ENCODE data around the gene ZNF444. TPM values are rescaled to one million over a fixed set of nuclear protein-coding genes. Genes with fewer than 3 reads are reported as not detected.
"Not testable (repeated sequence)": the region's sequence is repeated elsewhere in the genome, so short reads cannot be mapped to it uniquely, and the experiment has no call there.

The ZNF444 gene
- total and polyA plus RNA-seq, 2 donors (not counting 1 experiment from before 2014, with no cell fraction given), result 24.1 to 37.7 TPM

- ATAC-seq (ENCODE audit: low read depth), result no peak
- Mint-ChIP-seq H3K4me1 (peaks cover 9% of the 10 kb centered on the region), H3K27ac (no peak overlapping the region), H3K4me3 (no peak overlapping the region), H3K9me3 (ENCODE audit: insufficient read depth) (no peaks in the 10 kb centered on the region), H3K27me3 (no peaks in the 10 kb centered on the region)
- no peak overlapping the region for H3K9ac ChIP-seq (ENCODE audit: low read length)
- no peak overlapping the region for H3K4me2 ChIP-seq (replicated peaks; ENCODE audit: low read depth, low read length, poor library complexity, severe bottlenecking)
- no peak overlapping the region for H3K4me3 ChIP-seq (ENCODE audit: control extremely low read depth in 1 of 5, extremely low read depth in 1 of 5, insufficient read depth in 1 of 5, low read depth in 2 of 5, low read length in 4 of 5)
- H4K20me1 ChIP-seq (ENCODE audit: control insufficient read depth, insufficient read depth, low read length, poor library complexity, severe bottlenecking), result peaks cover 8% of the 10 kb centered on the region
- 98% methylated on average over 21 of the region's 22 CpGs for WGBS (ENCODE audit: insufficient coverage)
- no peaks in the 10 kb centered on the region for H3K9me3 ChIP-seq (ENCODE audit: control extremely low read depth in 1 of 3, control insufficient read depth in 2 of 3, insufficient read depth in 1 of 3, low read length in 2 of 3)
- H3K36me3 ChIP-seq (replicated peaks in 1 of 2; ENCODE audit: control extremely low read depth in 1 of 2, control insufficient read depth in 1 of 2, extremely low read depth in 1 of 2, insufficient read depth in 2 of 2, low read length in 1 of 2), result peaks cover 0 to 18% of the 10 kb centered on the region in 2 experiments
- H3K4me1 ChIP-seq (ENCODE audit: control insufficient read depth in 2 of 2, insufficient read depth in 2 of 2, low read length in 2 of 2), result no peaks in the 10 kb centered on the region
- no peak overlapping the region for H2AFZ ChIP-seq (ENCODE audit: insufficient read depth, low read depth, low read length, poor library complexity, severe bottlenecking)
- POLR2A ChIA-PET, result no interaction called here
- H3K79me2 ChIP-seq (ENCODE audit: control insufficient read depth, insufficient read depth, low read length), result peaks cover 58% of the 10 kb centered on the region
- H3K27ac ChIP-seq (ENCODE audit: low read length in 2 of 2), result no peak overlapping the region
- TF ChIP-seq EZH2 (IDR thresholded peaks at IDR 0.05; ENCODE audit: borderline replicate concordance, insufficient read depth, low read depth, low read length, poor library complexity, severe bottlenecking), result no peak
- no peak for TF ChIP-seq CTCF (IDR thresholded peaks at IDR 0.05)
- intact Hi-C loops (cut with micrococcal nuclease), result loop anchor here (10.0 kb wide), 1 partner anchor 523 kb away; the partner anchor contains the start of gene ZNF784
- CTCF ChIA-PET, result no interaction called here
- no peak for DNase-seq
- H3K27me3 ChIP-seq (replicated peaks in 1 of 4; ENCODE audit: control extremely low read depth in 1 of 4, control insufficient read depth in 3 of 4, insufficient read depth in 4 of 4, low read length in 3 of 4), result no peaks in the 10 kb centered on the region
Observed at GRCh38 chr19:56147307-56147706, 6.2 kb downstream of the ZNF444 start.

- H3K4me2 ChIP-seq (replicated peaks; ENCODE audit: low read depth, low read length, poor library complexity, severe bottlenecking), result no peak overlapping the region
- H4K20me1 ChIP-seq (ENCODE audit: control insufficient read depth, insufficient read depth, low read length, poor library complexity, severe bottlenecking), result peaks cover 15% of the 10 kb centered on the region
- ChIA-PET POLR2A (no interaction called here), CTCF (no interaction called here)
- Mint-ChIP-seq H3K27me3 (no peaks in the 10 kb centered on the region), H3K27ac (no peak overlapping the region), H3K9me3 (ENCODE audit: insufficient read depth) (no peaks in the 10 kb centered on the region), H3K4me3 (no peak overlapping the region), H3K4me1 (peaks cover 6% of the 10 kb centered on the region)
- no peaks in the 10 kb centered on the region for H3K27me3 ChIP-seq (replicated peaks in 1 of 4; ENCODE audit: control extremely low read depth in 1 of 4, control insufficient read depth in 3 of 4, insufficient read depth in 4 of 4, low read length in 3 of 4)
- H3K4me3 ChIP-seq (ENCODE audit: control extremely low read depth in 1 of 5, extremely low read depth in 1 of 5, insufficient read depth in 1 of 5, low read depth in 2 of 5, low read length in 4 of 5), result no peak overlapping the region
- intact Hi-C loops (cut with micrococcal nuclease), result loop anchor here (10.0 kb wide), 1 partner anchor 523 kb away; the partner anchor contains the start of gene ZNF784
- ATAC-seq (ENCODE audit: low read depth) (no peak), DNase-seq (no peak)
- 97% methylated on average over 13 of the region's 15 CpGs for WGBS (ENCODE audit: insufficient coverage)
- peaks cover 50% of the 10 kb centered on the region for H3K79me2 ChIP-seq (ENCODE audit: control insufficient read depth, insufficient read depth, low read length)
- no peak overlapping the region for H2AFZ ChIP-seq (ENCODE audit: insufficient read depth, low read depth, low read length, poor library complexity, severe bottlenecking)
- no peak overlapping the region for H3K9ac ChIP-seq (ENCODE audit: low read length)
- no peak for TF ChIP-seq EZH2 (IDR thresholded peaks at IDR 0.05; ENCODE audit: borderline replicate concordance, insufficient read depth, low read depth, low read length, poor library complexity, severe bottlenecking)
- TF ChIP-seq CTCF (IDR thresholded peaks at IDR 0.05), result no peak
- no peak overlapping the region for H3K27ac ChIP-seq (ENCODE audit: low read length in 2 of 2)
- peaks cover 0 to 18% of the 10 kb centered on the region in 2 experiments for H3K36me3 ChIP-seq (replicated peaks in 1 of 2; ENCODE audit: control extremely low read depth in 1 of 2, control insufficient read depth in 1 of 2, extremely low read depth in 1 of 2, insufficient read depth in 2 of 2, low read length in 1 of 2)
- H3K4me1 ChIP-seq (ENCODE audit: control insufficient read depth in 2 of 2, insufficient read depth in 2 of 2, low read length in 2 of 2), result no peaks in the 10 kb centered on the region
- no peaks in the 10 kb centered on the region for H3K9me3 ChIP-seq (ENCODE audit: control extremely low read depth in 1 of 3, control insufficient read depth in 2 of 3, insufficient read depth in 1 of 3, low read length in 2 of 3)
Observed at GRCh38 chr19:56148096-56148495, 7.0 kb downstream of the ZNF444 start.

- ATAC-seq (ENCODE audit: low read depth); POLR2A ChIA-PET; CTCF ChIA-PET; H3K4me3 Mint-ChIP-seq; H3K9ac ChIP-seq (ENCODE audit: low read length); H3K4me2 ChIP-seq (replicated peaks; ENCODE audit: low read depth, low read length, poor library complexity, severe bottlenecking); H2AFZ ChIP-seq (ENCODE audit: insufficient read depth, low read depth, low read length, poor library complexity, severe bottlenecking); H3K27me3 Mint-ChIP-seq; H3K4me1 Mint-ChIP-seq; H3K9me3 ChIP-seq (ENCODE audit: control extremely low read depth in 1 of 3, control insufficient read depth in 2 of 3, insufficient read depth in 1 of 3, low read length in 2 of 3); H3K4me1 ChIP-seq (ENCODE audit: control insufficient read depth in 2 of 2, insufficient read depth in 2 of 2, low read length in 2 of 2); H3K27ac Mint-ChIP-seq; H3K9me3 Mint-ChIP-seq (ENCODE audit: insufficient read depth); H3K4me3 ChIP-seq (ENCODE audit: control extremely low read depth in 1 of 5, extremely low read depth in 1 of 5, insufficient read depth in 1 of 5, low read depth in 2 of 5, low read length in 4 of 5); H3K27ac ChIP-seq (ENCODE audit: low read length in 2 of 2); H3K27me3 ChIP-seq (replicated peaks in 1 of 4; ENCODE audit: control extremely low read depth in 1 of 4, control insufficient read depth in 3 of 4, insufficient read depth in 4 of 4, low read length in 3 of 4); DNase-seq: not testable (repeated sequence)
- Histone ChIP-seq H3K79me2 (ENCODE audit: control insufficient read depth, insufficient read depth, low read length) (peaks cover 42% of the 10 kb centered on the region), H4K20me1 (ENCODE audit: control insufficient read depth, insufficient read depth, low read length, poor library complexity, severe bottlenecking) (peaks cover 23% of the 10 kb centered on the region), H3K36me3 (replicated peaks in 1 of 2; ENCODE audit: control extremely low read depth in 1 of 2, control insufficient read depth in 1 of 2, extremely low read depth in 1 of 2, insufficient read depth in 2 of 2, low read length in 1 of 2) (peaks cover 0 to 18% of the 10 kb centered on the region in 2 experiments)
- intact Hi-C loops (cut with micrococcal nuclease), result loop anchor here (10.0 kb wide), 1 partner anchor 524 kb away; the partner anchor contains the start of gene ZNF784
- WGBS (ENCODE audit: insufficient coverage), result 94% methylated on average over 7 of the region's 12 CpGs
Observed at GRCh38 chr19:56148955-56149655, 8.0 kb downstream of the ZNF444 start.
